ENCODE results near the gene ANKLE1.

The ANKLE1 gene

GRCh38 chr19:17327654-17328516, 46.2 kb downstream of the ANKLE1 start:
- DNase-seq (ENCODE audit: low read depth), result peak; percentile 49

- DNase-seq (ENCODE audit: low read depth), result peak; percentile 36
Measured at GRCh38 chr19:17328517-17329365, 47.0 kb downstream of the ANKLE1 start.

GRCh38 chr19:17329366-17330261, 47.9 kb downstream of the ANKLE1 start:
- DNase-seq (ENCODE audit: low read depth), result no peak

- DNase-seq (ENCODE audit: low read depth), result no peak
Measured at GRCh38 chr19:17330262-17331044, 48.8 kb downstream of the ANKLE1 start.

- no peak for DNase-seq (ENCODE audit: low read depth)
Measured at GRCh38 chr19:17331045-17331558, 49.4 kb downstream of the ANKLE1 start.

- no peak for DNase-seq (ENCODE audit: low read depth)
Measured at GRCh38 chr19:17332360-17332676, 50.6 kb downstream of the ANKLE1 start.

GRCh38 chr19:17332677-17333581, 51.2 kb downstream of the ANKLE1 start:
- no peak for DNase-seq (ENCODE audit: low read depth)

- peak; percentile 55 for DNase-seq (ENCODE audit: low read depth)
Measured at GRCh38 chr19:17333611-17334413, 52.1 kb downstream of the ANKLE1 start.

GRCh38 chr19:17334414-17335409, 53.0 kb downstream of the ANKLE1 start, which contains the start of gene ANO8:
Gene ANO8 (minus strand): TSS chr19:17334855. CDS start chr19:17334670, 185 bp downstream.
- DNase-seq (ENCODE audit: low read depth), result peak; percentile 97

GRCh38 chr19:17335575-17335974, 53.9 kb downstream of the ANKLE1 start:
- DNase-seq (ENCODE audit: low read depth), result no peak
